Peyer's patch (tissue), 4 donors: ENCODE results near the gene DHX38.

Experiments
- POLR2A ChIP-seq, 2 donors: fragments of 450-650 bp; IDR thresholded peaks; one replicate each; pipeline ENCODE4 v1.5.1; 2017; ENCODE audit warnings: antibody characterized with exemption in 2 of 2, mild to moderate bottlenecking in 2 of 2, moderate library complexity in 2 of 2
- TF ChIP-seq, protein P1 (sequence below), 6 experiments: fragments of 450-650 bp in 4 of 6; fragments of 200-600 bp in 2 of 6; sonication (generic) in 1 of 6; IDR thresholded peaks; one replicate each; pipeline ENCODE4 v1.5.1; 2017 to 2019; ENCODE audit warnings: antibody characterized with exemption in 6 of 6, mild to moderate bottlenecking in 3 of 6, moderate library complexity in 1 of 6

DNA sequence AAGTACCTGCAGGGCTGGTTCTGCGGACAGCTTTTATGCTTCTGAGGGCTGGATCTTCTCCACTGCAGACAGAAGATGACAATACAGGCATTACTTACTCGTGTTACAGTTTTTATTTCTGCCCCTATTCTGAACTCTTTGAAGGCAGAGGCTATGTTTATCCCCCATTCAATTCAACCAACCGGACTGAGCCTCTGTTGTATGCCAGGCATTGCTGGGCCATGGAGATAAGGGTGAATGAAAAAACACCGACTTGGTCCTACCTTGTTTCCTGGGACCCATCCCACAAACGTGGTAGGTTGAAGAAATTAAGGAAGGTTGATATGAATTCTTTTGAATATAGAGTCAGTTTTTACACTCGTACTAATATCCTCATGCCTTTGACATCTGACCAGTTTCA is 49.4 kb upstream of the DHX38 start:
- TF ChIP-seq, protein P1, sequence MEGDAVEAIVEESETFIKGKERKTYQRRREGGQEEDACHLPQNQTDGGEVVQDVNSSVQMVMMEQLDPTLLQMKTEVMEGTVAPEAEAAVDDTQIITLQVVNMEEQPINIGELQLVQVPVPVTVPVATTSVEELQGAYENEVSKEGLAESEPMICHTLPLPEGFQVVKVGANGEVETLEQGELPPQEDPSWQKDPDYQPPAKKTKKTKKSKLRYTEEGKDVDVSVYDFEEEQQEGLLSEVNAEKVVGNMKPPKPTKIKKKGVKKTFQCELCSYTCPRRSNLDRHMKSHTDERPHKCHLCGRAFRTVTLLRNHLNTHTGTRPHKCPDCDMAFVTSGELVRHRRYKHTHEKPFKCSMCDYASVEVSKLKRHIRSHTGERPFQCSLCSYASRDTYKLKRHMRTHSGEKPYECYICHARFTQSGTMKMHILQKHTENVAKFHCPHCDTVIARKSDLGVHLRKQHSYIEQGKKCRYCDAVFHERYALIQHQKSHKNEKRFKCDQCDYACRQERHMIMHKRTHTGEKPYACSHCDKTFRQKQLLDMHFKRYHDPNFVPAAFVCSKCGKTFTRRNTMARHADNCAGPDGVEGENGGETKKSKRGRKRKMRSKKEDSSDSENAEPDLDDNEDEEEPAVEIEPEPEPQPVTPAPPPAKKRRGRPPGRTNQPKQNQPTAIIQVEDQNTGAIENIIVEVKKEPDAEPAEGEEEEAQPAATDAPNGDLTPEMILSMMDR (IDR thresholded peaks at IDR 0.05): no peak
- no peak for TF ChIP-seq POLR2A (IDR thresholded peaks at IDR 0.05)
